Endodermal cell (in vitro differentiated cells): ENCODE measurements around the gene FUT7. TPM values are rescaled to one million over a fixed set of nuclear protein-coding genes. Genes with fewer than 3 reads are reported as not detected.

Experiments
- DNase-seq: peaks from one replicate; pipeline ENCODE4 v3.0.0-alpha.2; 2017
- H3K27ac ChIP-seq: 2 replicates; pipeline ENCODE4 v1.5.1; 2013; ENCODE audit warnings: mild to moderate bottlenecking, low read depth, low read length, moderate library complexity
- H3K27me3 ChIP-seq: 2 replicates; pipeline ENCODE4 v1.6.1; 2013; ENCODE audit warnings: mild to moderate bottlenecking, low read length, moderate library complexity; ENCODE audit not compliant: insufficient read depth, control insufficient read depth, poor library complexity, severe bottlenecking
- H3K36me3 ChIP-seq: 2 replicates; pipeline ENCODE4 v1.7.0; 2013; ENCODE audit warnings: mild to moderate bottlenecking, low read length, moderate library complexity; ENCODE audit not compliant: control insufficient read depth, insufficient read depth
- H3K4me1 ChIP-seq: one replicate; pipeline ENCODE4 v1.7.0; 2013; ENCODE audit warnings: low read length; ENCODE audit not compliant: control insufficient read depth, insufficient read depth
- H3K4me3 ChIP-seq: 2 replicates; pipeline ENCODE4 v1.5.1; 2013; ENCODE audit warnings: mild to moderate bottlenecking, low read length, moderate library complexity
- H3K9ac ChIP-seq: 2 replicates; pipeline ENCODE4 v1.6.1; 2013; ENCODE audit warnings: mild to moderate bottlenecking, low read length, moderate library complexity; ENCODE audit not compliant: poor library complexity, severe bottlenecking; ENCODE audit errors: extremely low read depth
- H3K9me3 ChIP-seq: 2 replicates; pipeline ENCODE4 v1.6.1; 2013; ENCODE audit warnings: mild to moderate bottlenecking, low read length, moderate library complexity; ENCODE audit not compliant: control insufficient read depth
- H3K27ac Mint-ChIP-seq: 2 replicates; pipeline ENCODE4 v1.8.0; 2020; ENCODE audit warnings: mixed read lengths
- H3K27me3 Mint-ChIP-seq: 2 replicates; pipeline ENCODE4 v1.8.0; 2021; ENCODE audit warnings: mild to moderate bottlenecking, mixed read lengths; ENCODE audit not compliant: insufficient read depth
- H3K36me3 Mint-ChIP-seq: 2 replicates; pipeline ENCODE4 v1.8.0; 2020; ENCODE audit warnings: low read depth, mixed read lengths
- H3K4me1 Mint-ChIP-seq: 2 replicates; pipeline ENCODE4 v1.8.0; 2020; ENCODE audit warnings: mixed read lengths
- H3K4me3 Mint-ChIP-seq: 2 replicates; pipeline ENCODE4 v1.8.0; 2020; ENCODE audit warnings: mild to moderate bottlenecking, moderate library complexity, mixed read lengths
- H3K9me3 Mint-ChIP-seq: 2 replicates; pipeline ENCODE4 v1.8.0; 2020; ENCODE audit warnings: mild to moderate bottlenecking, mixed read lengths
- WGBS, 2 experiments: methylation state at CpG; one replicate each; pipeline versions ENCODE4 v1.1.5 to v1.1.7; 2013; ENCODE audit warnings: missing lambda C conversion rate in 2 of 2, mixed read lengths in 1 of 2; ENCODE audit not compliant: insufficient coverage in 1 of 2, insufficient read length in 1 of 2; 5-methylcytosine and 5-hydroxymethylcytosine counted together
- total RNA-seq, 2 donors: library from RNA; stranded (reverse); fragmentation: NEBNext Ultra II Directional in 1 of 2; extraction: Animal tissue kit (Norgen Biotek cat#: 25700) in 1 of 2; gene quantifications; 2 replicates in 1 of 2; 3 replicates in 1 of 2; pipeline ENCODE4 v1.2.1, GENCODE V29; 2021
- TF ChIP-seq, protein P1 (sequence below): fragments of 200-600 bp; sonication (generic); conservative IDR thresholded peaks from 2 replicates; pipeline ENCODE4 v1.5.0; 2021; ENCODE audit warnings: antibody characterized with exemption, mild to moderate bottlenecking

Gene FUT7
- total RNA-seq, 2 donors from 2014 or later: not detected

DNA sequence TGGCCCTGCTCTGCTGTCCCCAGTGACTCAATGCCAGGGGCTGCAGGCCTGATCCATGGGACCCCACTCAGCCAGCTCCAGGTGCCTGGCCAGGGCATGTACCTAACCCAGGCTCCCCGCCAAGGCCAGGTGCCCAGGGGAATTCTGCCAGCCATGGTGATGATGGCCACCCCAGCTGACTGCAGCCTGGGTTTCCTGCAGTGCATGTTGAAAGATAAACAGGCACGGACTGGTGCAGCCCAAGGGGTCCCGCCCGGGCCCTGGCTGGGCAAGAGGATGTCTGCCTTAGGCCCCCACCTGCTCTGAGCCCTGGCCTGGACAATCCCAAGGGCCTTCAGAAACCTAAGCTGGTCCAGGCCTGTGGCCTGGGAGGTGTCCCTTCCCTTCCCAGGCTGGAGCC is 5.1 kb downstream of the FUT7 start:
- Histone ChIP-seq H3K4me3 (peak overlapping the region; percentile 70), H3K9ac (no peak overlapping the region), H3K27me3 (peaks cover 17% of the 10 kb centered on the region), H3K9me3 (no peaks in the 10 kb centered on the region), H3K27ac (no peak overlapping the region), H3K4me1 (no peaks in the 10 kb centered on the region), H3K36me3 (no peaks in the 10 kb centered on the region)
- WGBS, 2 experiments: 92 to 100% methylated on average over 3 to 4 of the region's 4 CpGs
- Mint-ChIP-seq H3K4me3 (peak overlapping the region; percentile 53), H3K27ac (no peak overlapping the region), H3K9me3 (no peaks in the 10 kb centered on the region), H3K4me1 (no peaks in the 10 kb centered on the region), H3K36me3 (no peaks in the 10 kb centered on the region), H3K27me3 (peaks cover 14% of the 10 kb centered on the region)
- no peak for DNase-seq
- TF ChIP-seq, protein P1, sequence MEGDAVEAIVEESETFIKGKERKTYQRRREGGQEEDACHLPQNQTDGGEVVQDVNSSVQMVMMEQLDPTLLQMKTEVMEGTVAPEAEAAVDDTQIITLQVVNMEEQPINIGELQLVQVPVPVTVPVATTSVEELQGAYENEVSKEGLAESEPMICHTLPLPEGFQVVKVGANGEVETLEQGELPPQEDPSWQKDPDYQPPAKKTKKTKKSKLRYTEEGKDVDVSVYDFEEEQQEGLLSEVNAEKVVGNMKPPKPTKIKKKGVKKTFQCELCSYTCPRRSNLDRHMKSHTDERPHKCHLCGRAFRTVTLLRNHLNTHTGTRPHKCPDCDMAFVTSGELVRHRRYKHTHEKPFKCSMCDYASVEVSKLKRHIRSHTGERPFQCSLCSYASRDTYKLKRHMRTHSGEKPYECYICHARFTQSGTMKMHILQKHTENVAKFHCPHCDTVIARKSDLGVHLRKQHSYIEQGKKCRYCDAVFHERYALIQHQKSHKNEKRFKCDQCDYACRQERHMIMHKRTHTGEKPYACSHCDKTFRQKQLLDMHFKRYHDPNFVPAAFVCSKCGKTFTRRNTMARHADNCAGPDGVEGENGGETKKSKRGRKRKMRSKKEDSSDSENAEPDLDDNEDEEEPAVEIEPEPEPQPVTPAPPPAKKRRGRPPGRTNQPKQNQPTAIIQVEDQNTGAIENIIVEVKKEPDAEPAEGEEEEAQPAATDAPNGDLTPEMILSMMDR: no peak

DNA sequence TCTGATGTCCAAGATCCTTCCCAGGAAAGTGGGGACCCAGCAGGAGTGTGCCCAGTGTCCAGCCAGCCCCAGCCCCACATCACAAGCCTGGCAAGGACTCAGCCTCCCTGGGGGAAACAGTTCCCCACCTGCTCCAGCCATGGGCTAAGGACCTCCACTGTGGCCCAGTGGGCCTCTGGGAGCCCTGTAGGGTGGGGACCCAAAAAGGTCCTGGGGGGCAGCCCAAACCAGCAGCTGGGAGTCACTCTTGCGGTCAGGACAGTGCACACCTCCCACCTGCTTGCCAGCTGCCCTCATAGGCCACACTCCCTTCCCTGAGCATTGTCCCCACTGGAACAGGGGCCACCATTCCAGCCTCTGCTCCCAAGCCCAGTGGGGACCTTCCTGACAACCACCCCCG is 5.5 kb downstream of the FUT7 start:
- Mint-ChIP-seq H3K9me3 (no peaks in the 10 kb centered on the region), H3K36me3 (no peaks in the 10 kb centered on the region), H3K27ac (no peak overlapping the region), H3K27me3 (peaks cover 12% of the 10 kb centered on the region), H3K4me3 (no peak overlapping the region), H3K4me1 (no peaks in the 10 kb centered on the region)
- no peak overlapping the region for H3K4me3 ChIP-seq
- no peak for DNase-seq
- H3K36me3 ChIP-seq: no peaks in the 10 kb centered on the region
- H3K9me3 ChIP-seq: no peaks in the 10 kb centered on the region
- TF ChIP-seq, protein P1: no peak
- 89 to 94% methylated on average over 2 of the region's 2 CpGs for WGBS, 2 experiments
- H3K27me3 ChIP-seq: peaks cover 17% of the 10 kb centered on the region
- H3K4me1 ChIP-seq: no peaks in the 10 kb centered on the region
- H3K27ac ChIP-seq: no peak overlapping the region
- no peak overlapping the region for H3K9ac ChIP-seq

DNA sequence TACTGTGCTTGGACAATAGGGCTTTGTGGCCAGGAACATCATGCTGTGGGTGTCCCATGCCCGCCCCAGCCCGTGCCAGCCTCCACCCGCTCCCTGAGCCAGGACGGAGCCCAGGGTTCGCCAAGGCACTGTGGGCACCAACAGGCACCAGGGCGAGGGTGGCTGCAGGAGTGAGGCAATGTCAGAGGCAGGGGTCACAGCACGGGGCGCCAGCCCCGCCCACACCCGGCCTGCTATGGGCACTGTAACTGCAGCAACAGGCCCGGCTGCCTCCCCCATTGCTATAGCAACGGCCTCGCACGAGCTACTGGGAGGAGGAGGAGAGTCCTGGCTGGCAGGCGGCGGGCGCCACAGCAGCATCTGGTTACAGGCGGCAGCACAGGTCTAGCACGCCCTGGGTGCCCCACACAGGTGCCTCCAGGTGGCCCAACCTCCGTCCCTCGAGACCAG is 6.3 kb downstream of the FUT7 start:
- H3K9me3 ChIP-seq: no peaks in the 10 kb centered on the region
- no peak overlapping the region for H3K27ac ChIP-seq
- H3K27me3 ChIP-seq: peaks cover 17% of the 10 kb centered on the region
- H3K9ac ChIP-seq: no peak overlapping the region
- WGBS, 2 experiments: 85 to 89% methylated on average over 11 to 21 of the region's 21 CpGs
- peaks cover 12% of the 10 kb centered on the region for H3K27me3 Mint-ChIP-seq
- no peaks in the 10 kb centered on the region for H3K9me3 Mint-ChIP-seq
- no peaks in the 10 kb centered on the region for H3K36me3 ChIP-seq
- H3K36me3 Mint-ChIP-seq: no peaks in the 10 kb centered on the region
- no peaks in the 10 kb centered on the region for H3K4me1 ChIP-seq
- no peak overlapping the region for H3K27ac Mint-ChIP-seq
- no peak overlapping the region for H3K4me3 Mint-ChIP-seq
- TF ChIP-seq, protein P1: no peak
- H3K4me3 ChIP-seq: no peak overlapping the region
- no peak for DNase-seq
- H3K4me1 Mint-ChIP-seq: no peaks in the 10 kb centered on the region
